CD4-positive, alpha-beta T cell treated with Interleukin-17A for 1 hour (primary cell): ENCODE measurements around the gene NFKBIE.

Experiments
- DNase-seq: peaks from one replicate; pipeline ENCODE4 v3.0.0-alpha.2; 2020

The NFKBIE gene

DNA sequence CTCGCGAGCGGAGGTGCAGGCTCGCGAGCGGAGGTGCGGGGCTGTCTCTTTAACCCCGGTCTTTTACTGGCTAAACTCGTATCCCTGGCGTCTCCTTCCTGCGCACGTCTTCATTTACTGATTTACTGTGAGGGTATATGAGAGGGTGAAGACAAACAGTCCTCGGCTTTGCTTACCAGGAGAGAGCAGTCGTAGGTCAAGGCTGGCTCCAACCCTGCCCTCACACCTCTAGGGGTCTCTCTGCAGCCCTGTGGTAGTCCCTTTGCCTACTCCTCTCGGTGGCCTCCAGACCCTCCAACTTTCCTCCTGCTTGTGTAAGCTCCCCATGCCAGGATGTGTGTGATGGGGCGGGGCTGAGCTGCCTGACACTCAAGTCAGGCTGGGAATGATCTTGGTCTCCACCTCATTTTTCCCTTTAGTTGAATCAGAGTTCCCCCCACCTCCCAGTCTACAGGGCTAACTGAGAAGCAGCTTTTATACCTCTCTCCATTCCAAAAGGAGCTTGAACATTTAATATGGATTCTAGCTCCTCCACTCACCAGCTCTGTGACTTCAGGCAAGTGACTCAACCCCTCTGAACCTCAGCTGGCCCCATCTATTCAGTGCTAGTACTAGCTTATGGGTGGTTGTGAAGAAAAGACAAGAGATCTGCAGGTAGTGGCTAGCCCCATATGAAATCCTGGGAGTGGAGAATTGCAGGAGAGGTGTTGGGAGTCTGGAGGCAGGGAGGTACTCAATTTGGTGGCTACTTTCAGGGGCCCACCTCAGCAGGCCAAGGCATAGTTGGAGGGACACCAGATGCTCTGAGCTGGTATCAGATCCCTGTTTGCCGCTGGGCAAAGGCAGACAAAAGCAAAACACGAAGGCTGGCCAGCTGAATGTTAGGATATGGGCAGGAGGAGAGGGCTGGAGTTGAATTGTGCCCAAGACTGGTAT, 41.1 kb downstream of the NFKBIE start:
- DNase-seq: no peak

DNA sequence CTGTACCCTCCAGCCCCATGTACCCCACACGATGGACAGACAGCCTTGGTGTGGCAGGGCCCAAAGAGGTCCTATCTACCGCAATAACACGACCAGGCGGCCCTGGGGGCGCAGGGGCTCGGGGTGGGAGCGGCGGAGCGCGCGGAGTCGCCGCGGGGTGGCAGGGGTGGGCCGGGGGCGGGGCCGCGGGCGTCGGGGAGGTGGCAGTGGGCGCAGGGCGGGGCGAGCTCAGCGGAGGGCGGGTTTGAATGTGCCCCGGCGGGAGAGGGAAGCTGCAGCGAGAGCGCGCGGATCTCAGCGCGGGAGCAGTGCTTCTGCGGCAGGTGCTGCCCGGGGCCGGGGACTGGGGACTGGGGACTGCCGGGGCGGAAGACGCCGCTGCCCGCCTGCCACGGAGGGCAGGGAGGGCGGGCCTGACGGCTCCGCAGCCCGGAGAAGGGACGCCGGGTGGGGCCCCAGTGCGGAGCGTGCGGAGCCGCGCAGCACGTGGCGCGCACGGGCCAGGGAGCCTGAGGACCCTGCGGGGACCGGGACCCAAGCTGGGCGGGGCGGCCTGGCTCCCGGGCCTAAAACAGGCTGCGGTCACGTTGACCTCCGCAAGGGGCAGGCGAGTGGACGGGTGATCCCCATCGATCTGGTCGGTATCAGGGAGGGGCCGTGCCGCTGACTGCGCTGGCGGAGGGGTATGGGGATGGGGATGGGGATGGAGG, 41.9 kb downstream of the NFKBIE start, which contains the start of gene SLC29A1:
TSS of gene SLC29A1 (plus strand) at position 277 of the 710 bp plus-strand sequence. CDS start 3,719 bp downstream, outside the sequence.
- peak; percentile 87 for DNase-seq

DNA sequence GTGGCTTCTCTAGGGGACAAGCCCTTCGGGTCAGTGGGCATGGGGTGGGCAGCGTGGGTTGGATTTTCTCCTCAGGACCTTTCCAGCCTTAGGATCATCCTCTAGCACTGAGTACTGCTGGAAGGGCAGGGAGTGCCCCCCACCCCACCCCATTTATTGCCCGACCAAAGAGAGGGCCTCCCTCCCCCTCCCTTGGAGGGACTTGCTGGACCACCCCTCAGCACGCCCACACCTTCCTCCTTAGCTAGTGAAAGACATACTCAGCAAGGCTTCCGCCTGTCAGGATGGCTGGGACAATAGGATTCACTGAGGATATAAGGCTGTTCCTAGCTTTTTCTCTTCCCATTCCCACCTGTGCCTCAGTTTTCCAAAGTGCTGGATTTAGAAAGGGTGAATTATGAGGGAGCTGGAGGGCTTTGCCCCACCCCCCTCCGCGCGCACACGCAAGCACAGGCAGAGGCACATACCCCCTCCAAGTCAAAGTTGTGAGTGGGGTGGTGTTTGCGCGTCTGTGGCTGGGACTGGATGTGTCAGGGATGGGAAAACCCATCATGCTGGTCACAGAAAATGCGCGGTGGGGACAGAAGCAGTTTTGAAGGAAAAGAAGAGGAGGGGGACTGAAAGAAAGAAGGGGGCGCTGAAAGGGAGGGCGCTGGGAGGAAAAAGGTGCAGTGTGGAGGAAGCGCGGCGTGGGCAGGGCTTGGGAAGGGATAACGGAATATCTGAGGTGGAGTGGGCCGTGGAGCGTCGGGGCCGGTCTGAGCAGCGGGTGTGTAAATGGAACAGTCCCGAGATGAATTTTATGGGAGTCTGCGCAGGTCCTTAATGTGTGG, 42.6 kb downstream of the NFKBIE start:
- no peak for DNase-seq

DNA sequence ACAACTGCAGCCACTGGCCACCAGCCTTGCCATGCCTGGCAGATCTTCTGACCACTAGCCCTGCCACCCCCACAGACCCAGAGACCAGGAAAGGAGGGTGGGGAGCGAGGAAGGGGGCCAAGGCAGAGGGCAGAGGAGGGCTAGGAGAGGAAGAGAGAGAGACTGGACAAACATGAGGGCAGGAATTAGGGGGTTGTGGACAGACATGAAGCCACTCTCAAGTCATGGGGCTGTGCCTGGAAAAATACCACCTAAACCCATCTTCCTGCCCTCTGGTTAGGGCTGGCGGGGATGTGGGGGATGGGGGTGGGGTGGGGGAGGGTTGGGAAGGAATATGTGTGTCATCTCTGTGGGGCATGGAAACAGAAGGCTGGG, 43.4 kb downstream of the NFKBIE start:
- no peak for DNase-seq

DNA sequence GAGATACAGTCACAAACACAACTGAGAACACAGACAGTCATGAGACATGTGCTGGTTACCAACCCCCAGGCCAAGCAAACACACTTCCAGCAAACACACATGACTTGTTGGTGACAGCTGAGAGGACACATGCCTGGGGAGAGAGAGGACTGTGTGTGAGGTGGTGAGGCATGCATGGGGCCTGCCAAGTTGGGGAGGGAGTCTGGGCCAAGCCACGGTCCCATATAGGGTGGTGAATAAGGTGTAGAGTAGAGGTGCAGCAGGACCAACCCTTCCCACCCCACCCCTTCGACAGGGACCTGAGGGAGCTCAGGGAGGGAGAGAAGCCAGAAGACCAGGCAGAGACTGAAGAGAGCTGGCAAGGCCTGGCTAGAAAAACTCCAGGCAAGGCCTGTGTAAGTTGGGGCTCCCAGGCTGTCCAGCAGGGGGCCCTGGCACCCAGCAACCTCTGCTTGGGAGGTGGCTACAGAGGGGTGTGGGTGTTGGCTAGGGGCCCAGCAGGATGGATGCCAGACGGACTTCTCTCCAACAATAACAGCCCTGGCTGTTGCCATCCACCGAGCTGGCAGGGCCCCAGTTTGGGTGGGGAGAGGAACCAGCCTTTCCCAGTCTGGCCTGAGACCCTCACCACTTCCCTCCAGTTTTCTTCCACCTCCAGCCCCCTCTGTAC, 43.9 kb downstream of the NFKBIE start:
- DNase-seq: peak; percentile 81

DNA sequence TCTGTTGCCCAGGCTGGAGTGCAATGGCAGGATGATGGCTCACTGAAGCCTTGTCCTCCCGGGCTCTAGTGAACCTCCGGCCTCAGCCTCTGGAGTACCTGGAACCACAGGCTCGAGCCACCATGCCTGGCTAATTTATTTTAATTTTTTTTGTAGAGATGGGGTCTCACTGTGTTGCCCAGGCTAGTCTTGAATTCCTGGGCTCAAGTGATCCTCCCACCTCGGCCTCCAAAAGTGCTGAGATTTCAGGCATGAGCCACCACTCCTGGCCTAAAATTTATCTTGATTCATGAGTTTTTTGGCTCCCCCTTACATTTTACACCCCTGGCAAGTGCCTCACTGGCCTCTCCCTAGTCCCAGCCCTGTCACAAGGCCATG, 44.4 kb downstream of the NFKBIE start:
- no peak for DNase-seq

DNA sequence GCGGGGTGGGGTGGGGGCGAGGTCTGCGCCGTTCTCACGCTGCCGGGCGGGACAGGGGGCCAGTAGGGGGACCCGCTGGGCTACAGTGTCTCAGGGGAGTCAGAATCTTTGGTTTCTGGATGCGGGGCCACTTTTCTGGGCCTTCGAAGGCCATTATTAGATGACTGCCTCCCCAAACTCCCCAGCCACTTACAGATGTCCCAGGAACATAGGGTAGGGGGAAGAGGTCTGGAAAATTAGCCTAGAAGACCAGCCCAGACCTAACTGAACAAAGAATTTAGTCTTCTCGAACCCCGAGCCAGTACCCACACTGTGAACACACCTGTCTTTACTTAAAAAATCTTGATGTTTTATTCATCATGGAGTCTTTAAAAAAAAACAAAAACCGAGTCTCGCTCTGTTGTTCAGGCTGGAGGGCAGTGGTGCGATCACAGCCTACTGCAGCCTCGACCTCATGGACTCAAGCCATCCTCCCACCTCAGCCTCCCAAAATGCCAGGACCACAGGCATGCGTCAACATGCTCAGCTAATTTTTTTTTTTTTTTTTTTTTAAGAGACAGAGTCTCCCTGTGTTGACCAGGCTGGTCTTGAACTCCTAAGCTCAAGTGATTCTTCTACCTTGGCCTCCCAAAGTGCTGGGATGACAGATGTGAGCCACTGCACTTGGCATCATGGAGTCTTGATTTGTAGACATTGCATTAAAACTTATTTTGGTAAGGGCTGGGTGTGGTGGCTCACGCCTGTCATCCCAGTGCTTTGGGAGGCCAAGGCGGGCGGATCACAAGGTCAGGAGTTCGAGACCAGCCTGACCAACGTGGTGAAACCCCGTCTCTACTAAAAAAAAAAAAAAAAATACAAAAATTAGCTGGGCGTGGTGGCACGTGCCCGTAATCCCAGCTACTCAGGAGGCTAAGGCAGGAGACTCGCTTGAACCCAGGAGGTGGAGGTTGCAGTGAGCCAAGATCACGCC, 45.3 kb downstream of the NFKBIE start:
- no peak for DNase-seq

DNA sequence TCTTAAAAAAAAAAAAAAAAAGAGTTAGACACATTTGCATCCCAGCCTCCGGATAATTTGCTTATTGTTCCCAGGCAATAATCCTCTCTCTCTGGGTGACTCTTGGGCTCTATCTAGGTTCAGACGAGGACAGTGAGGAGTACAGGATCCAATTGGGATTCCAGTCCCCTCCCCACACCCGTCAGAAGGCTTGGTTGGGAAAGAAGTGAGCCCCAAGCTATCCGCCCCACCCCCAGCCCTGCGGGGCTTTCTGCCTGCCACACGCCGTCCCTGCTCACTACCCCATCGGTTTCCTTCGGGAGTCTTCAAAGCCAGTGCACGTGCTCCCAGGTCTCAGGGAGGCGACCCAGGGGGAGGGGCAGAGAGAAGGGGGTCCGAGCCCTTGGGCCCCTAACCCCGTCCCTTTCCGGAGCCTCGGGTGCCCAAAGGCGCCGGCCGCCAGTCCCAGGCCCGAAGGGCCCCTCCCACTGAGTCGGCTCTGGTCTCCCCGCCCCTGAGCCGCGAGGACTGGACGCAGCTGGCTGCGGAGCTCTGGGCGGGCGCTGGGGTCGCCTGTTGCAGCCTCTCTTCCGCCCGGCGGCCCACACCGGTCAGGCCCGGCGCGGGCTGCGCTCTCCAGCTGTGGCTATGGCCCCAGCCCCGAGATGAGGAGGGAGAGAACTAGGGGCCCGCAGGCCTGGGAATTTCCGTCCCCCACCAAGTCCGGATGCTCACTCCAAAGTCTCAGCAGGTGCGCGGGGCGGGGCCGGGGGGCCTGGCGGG, 46.1 kb downstream of the NFKBIE start:
- DNase-seq: peak; percentile 21

DNA sequence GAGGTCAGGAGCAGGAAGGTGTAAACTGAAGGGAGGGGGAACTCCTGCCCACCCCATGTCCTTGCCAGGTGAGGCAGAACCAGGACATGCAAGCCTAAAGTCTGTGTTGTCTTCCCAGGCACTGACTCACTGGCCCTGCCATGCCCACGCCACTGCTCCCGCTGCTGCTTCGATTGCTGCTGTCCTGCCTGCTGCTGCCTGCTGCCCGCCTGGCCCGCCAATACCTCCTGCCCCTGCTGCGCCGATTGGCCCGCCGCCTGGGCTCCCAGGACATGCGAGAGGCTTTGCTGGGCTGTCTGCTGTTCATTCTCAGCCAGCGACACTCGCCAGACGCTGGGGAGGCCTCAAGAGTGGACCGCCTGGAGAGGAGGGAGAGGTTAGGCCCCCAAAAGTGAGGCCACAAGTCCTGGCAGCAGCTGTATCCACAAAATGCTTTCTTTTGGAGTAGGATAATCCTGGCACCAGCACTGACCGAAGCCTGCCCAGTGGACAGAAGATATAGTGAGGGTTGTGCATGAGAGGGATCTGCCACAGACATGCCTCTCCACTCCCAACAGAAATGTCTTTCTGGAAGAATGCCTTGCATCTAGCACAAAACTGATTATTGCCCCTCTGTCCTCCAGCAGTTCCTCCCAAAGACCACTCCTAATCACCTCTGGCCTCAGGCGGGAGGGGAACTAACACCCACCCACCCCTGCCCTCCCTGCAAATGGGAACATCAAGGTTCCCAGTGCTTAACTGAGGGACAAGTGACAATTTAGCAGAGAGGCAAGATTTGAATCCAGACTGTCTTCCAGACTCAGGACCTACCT, 47.8 kb downstream of the NFKBIE start:
- no peak for DNase-seq

DNA sequence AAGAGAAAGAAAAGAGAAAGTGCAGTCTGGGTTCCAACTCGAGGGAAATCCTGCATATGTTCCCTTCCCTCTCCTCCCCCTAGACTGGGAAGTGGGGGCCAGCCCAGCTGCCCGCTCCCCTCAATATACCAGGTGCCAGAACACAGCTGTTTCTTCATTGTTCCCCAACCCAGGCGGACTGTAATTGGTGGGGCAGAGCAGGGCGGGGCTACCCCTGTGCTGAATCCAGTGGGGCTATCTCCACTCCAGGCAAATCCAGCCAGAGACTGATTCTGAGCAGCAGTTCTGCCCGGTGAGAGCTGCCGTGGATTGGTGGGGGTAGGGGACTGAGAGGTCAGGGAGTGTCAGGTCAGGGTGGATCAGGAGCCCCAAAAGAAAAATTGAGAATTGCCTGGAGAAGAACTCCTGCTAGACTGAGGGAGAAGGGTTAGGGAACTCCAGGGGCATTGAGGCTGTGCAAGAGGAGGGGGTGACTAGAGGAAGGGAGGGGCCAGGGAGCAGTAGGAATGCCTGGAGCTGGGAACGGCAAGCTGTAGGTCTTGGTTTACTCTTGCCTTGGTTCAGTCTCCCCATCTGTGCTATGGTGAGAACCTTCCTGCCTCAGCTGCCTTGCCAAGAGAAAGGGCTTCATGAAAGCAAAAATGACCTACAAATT, 48.5 kb downstream of the NFKBIE start, which contains the start of gene MYMX:
TSS of gene MYMX (plus strand) at position 250 of the 655 bp plus-strand sequence. CDS start 546 bp downstream, outside the sequence.
- no peak for DNase-seq

DNA sequence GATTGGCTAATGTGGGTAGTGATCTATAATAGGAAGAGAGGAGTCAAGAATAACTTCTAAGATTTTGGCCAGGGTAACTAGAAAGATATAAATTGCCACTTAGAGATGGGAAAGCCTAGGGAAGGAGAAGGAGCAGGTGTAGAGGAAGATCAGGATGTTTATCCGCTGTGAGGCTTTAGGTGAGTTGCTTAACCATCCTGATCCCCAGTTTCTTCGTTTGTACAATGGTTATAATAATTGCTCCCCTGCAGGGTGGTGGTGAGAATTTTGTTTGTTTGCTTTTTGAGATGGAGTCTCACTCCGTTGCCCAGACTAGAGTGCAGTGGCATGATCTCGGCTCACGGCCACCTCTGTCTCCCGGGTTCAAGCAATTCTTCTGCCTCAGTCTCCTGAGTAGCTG, 51.0 kb downstream of the NFKBIE start:
- DNase-seq: no peak

DNA sequence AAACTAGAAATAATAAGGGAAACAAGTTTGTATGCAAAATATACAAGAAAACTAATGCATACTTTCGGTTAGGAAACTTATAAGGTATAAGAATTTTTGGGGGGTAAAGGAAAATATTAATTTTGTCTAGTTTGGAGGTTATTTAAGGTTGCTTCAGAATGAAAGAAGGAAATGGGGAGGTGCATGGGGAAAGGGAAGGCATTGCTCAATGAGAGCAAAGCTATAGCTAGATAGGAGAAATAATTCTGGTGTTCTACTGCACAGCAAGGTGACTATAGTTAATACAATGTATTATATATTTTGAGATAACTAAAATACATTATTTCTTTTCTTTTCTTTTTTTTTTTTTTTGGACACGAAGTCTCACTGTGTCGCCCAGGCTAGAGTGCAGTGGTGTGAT, 54.1 kb downstream of the NFKBIE start:
- DNase-seq: no peak
